WTC11 (cell line): ENCODE data around the gene LRRC37A3. TPM values are rescaled to one million over a fixed set of nuclear protein-coding genes. Genes with fewer than 3 reads are reported as not detected.
"Not testable (repeated sequence)": the region's sequence is repeated elsewhere in the genome, so short reads cannot be mapped to it uniquely, and the experiment has no call there.

ENCODE experiments used
- ATAC-seq: fragments of 200-7000 bp; cut with Tn5 transposase; 2 replicates; pipeline ENCODE4 v1.10.0; 2021; ENCODE audit warnings: mild to moderate bottlenecking, moderate library complexity
- CTCF ChIA-PET: fragments of 300-600 bp; sonication (Branson Sonifier 250); formaldehyde crosslinking; loops from one replicate; lab custom pipeline; 2021; ENCODE audit warnings: antibody characterized with exemption; lab: Charles Lee
- POLR2A ChIA-PET: fragments of 350-600 bp; sonication (Branson Sonifier 250); formaldehyde crosslinking; loops from one replicate; lab custom pipeline; 2021; ENCODE audit warnings: antibody characterized with exemption; lab: Charles Lee
- DNase-seq: peaks from one replicate; pipeline ENCODE4 v3.0.0; 2021; ENCODE audit warnings: low spot score
- H3K27ac Mint-ChIP-seq: 2 replicates; pipeline ENCODE4 v1.8.0; 2021; ENCODE audit warnings: mixed read lengths
- H3K27me3 Mint-ChIP-seq: 2 replicates; pipeline ENCODE4 v1.8.0; 2021; ENCODE audit warnings: low read depth, mild to moderate bottlenecking, moderate library complexity, mixed read lengths
- H3K36me3 Mint-ChIP-seq: 2 replicates; pipeline ENCODE4 v1.8.0; 2021; ENCODE audit warnings: mixed read lengths
- H3K4me1 Mint-ChIP-seq: 2 replicates; pipeline ENCODE4 v1.8.0; 2022; ENCODE audit warnings: mixed read lengths
- H3K4me3 Mint-ChIP-seq: 2 replicates; pipeline ENCODE4 v1.8.0; 2021; ENCODE audit warnings: mild to moderate bottlenecking, moderate library complexity, mixed read lengths
- H3K9me3 Mint-ChIP-seq: 2 replicates; pipeline ENCODE4 v1.8.0; 2021; ENCODE audit warnings: mixed read lengths
- total RNA-seq: library from RNA; stranded (reverse); gene quantifications from 3 replicates; pipeline ENCODE4 v1.2.3, GENCODE V29; 2021

LRRC37A3 gene
- total RNA-seq, 1 experiment from 2014 or later, result 4.4 TPM

DNA sequence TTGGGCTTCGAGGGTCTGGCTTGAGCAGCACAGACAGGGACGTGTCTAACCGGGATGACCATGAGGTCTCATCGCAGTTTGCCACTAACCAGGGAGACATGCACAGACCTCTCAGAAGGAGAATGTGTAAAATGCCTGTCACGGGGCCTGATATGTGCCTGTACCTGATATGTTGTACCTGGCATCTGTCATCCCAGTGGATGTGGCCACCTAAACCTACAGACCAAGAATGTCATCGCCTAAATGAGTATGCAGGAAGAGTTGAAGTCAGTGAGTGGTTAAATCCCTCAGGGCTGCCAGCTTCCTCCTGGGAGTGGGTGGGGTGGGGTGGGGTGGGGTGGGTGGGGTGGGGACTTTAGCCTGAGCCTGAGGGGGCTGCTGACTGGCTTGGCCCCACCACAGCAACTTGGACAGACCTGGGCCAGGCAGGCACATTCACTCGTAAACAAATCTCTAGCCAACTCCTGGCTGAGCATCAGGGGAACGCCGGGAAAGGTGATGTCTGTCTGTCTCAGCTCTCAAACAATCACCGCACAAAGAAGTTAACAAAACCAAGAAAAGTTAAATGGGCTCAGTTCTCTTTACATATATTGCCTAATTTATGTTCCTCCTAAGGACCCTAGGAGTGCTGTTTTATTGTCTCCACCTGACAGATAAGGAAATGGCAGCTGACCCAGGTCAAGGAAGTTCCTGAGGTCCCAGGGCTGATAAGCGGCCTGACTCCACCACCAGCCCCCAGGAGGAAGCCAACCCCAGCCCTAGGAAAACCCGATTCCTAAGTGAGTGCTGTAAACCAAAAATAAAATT lies 89.3 kb downstream of the LRRC37A3 start:
- H3K4me1 Mint-ChIP-seq, POLR2A ChIA-PET, CTCF ChIA-PET, DNase-seq, H3K27ac Mint-ChIP-seq, ATAC-seq, H3K36me3 Mint-ChIP-seq, H3K4me3 Mint-ChIP-seq, H3K27me3 Mint-ChIP-seq, H3K9me3 Mint-ChIP-seq: not testable (repeated sequence)

DNA sequence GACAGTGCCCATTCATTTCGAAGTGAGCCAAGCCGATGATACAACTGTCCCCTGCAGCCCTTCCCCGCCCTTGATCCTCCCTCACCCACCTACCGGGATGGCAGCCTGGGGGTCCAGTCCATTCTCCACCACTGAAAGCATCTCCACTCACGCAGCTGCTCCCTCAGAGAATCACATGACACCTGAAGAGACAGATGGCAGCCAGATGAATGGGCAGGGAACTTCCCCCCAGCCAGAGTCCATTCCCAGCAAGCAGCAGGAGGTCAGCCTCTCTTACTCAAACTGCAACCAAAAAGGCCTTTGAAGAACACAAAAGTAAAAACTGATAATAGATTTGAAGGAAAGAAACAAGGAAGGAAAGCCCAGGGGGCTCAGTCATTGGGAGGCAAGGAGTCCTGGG lies 90.2 kb downstream of the LRRC37A3 start:
- DNase-seq, H3K9me3 Mint-ChIP-seq, ATAC-seq, H3K27me3 Mint-ChIP-seq, POLR2A ChIA-PET, H3K36me3 Mint-ChIP-seq, H3K4me1 Mint-ChIP-seq, CTCF ChIA-PET, H3K4me3 Mint-ChIP-seq: not testable (repeated sequence)
- H3K27ac Mint-ChIP-seq, result peak overlapping the region; percentile 60; the same call in 1 of the 2 replicates

DNA sequence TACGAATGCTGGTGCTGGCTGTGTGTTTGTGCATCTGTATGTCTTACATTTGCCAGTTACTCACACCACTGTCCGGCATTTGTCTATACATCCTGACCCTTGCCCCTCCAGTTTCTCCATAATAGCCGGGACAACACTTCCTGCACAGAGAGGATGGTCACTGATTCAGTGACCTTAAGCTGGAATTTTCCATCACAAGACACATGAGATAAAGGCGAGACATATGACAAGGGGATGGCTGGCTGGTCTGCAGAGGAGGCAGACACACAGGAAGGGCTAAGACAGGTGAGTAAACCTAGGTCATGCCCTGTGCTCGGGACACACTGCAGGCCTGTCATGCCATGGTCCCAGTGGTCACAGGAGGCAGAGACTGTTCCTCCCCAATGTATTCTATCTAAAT lies 100.4 kb downstream of the LRRC37A3 start:
- DNase-seq, ATAC-seq, H3K27ac Mint-ChIP-seq, CTCF ChIA-PET, H3K36me3 Mint-ChIP-seq, H3K9me3 Mint-ChIP-seq, POLR2A ChIA-PET, H3K4me1 Mint-ChIP-seq, H3K27me3 Mint-ChIP-seq, H3K4me3 Mint-ChIP-seq: not testable (repeated sequence)

DNA sequence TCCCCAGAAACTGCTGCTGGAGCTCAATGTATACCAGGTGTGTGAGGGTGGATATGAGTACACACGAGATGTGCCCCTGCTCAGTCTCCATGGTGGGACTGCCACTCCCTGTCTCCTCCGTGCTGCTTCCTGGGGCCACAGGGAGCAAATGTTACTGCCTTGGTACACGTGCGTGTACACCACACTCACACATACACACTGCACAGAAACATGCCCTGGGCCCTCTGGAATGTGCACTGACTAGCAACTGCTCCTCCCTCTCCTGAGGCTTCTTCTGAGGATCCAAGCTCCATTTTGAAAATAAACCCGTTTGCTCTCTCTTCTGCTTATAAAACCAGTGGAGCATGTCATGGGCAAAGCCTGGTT lies 103.5 kb downstream of the LRRC37A3 start:
- POLR2A ChIA-PET, ATAC-seq, CTCF ChIA-PET, H3K27ac Mint-ChIP-seq, H3K27me3 Mint-ChIP-seq, H3K36me3 Mint-ChIP-seq, H3K4me3 Mint-ChIP-seq, H3K9me3 Mint-ChIP-seq, H3K4me1 Mint-ChIP-seq, DNase-seq: not testable (repeated sequence)

DNA sequence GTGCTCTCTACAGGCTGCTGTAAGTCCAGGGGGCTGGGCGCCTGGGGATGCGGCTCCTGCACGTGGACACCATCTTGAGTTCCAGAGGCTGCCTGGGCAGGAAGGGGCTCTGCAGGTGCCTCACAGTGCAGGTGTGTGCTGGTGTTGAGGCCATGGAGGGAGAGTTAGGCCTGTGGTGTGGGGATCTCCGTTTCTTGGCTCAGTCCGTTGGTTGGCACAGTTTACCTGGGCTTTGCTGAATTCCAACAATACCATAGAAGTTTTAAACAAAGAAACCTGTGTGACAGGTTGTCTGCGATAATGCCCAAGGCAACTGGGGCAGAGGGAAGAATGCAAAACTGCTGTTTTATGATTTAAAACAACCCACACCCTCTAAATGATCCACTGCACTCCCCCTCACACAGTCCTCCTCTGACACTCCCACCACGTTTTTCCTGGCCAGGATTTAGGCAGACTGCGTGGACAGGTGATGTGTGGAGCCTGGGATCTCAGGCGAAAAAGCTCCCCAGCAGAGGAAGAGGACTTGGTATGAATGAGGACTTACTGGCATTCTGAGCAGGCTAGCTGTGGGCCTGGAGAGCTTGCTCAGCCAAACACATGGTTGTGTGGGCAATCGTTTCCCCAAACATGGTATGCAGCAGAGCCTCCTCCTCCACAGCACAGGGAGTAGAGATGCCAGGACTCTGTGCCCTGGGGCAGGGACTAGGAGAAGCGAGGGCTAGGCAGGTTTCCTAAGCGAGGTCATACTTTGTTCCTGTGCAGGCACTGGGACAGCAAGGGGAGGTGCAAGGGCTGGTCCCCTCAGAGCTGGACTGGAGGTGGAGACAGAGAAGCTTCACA lies 104.1 kb downstream of the LRRC37A3 start:
- H3K4me1 Mint-ChIP-seq, H3K36me3 Mint-ChIP-seq, POLR2A ChIA-PET, H3K27me3 Mint-ChIP-seq, ATAC-seq, CTCF ChIA-PET, H3K27ac Mint-ChIP-seq, H3K9me3 Mint-ChIP-seq, DNase-seq, H3K4me3 Mint-ChIP-seq: not testable (repeated sequence)

DNA sequence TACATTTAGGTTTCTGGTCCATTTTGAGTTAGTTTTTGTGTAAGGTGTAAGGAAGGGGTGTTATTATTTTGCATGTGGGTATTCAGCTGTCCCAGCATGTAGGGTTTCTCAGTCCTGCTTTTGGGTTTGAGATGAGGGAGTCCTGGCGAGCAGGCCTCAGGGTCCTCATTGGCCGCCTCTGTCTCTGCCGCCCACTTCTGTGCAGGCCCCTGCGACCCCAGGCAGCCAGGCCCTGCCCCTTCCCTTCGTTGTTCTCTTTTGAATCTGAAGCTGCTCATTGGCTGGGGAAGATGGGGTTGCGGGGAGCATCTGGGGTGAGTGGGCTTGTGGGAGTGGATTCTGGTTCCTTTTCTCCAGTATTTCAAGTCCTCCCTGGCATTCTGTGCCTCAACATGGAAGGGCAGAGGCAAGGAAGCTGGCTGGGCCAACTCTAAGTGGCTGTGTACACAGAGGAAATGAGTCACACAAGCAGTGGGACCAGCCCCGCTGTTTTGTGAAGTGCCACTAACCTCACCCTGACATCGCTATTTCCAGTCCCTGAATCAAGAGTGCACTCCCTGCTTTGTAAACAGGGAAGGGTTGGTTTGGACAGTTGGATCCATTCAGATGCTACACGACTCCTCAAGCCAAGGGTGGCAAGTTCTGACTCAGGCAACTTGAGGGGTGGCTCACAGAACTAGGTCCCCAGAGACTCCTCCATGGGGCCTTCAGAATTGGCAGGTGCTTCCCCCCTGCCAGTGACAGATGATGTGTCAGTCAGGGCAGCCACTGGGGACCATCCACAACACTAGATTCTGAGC lies 110.9 kb downstream of the LRRC37A3 start:
- H3K4me1 Mint-ChIP-seq, H3K36me3 Mint-ChIP-seq, H3K4me3 Mint-ChIP-seq, DNase-seq, CTCF ChIA-PET, H3K27me3 Mint-ChIP-seq, H3K27ac Mint-ChIP-seq, POLR2A ChIA-PET, H3K9me3 Mint-ChIP-seq, ATAC-seq: not testable (repeated sequence)

Other genes starting within 250 kb of the LRRC37A3 start
- 48.7 to 51.4 TPM (median 48.8 TPM) in 3 replicates for gene GNA13, start 137.3 kb upstream of the LRRC37A3 start, total RNA-seq
- gene RGS9, start 217.9 kb upstream of the LRRC37A3 start, total RNA-seq, result 11.3 to 17.8 TPM (median 13.3 TPM) in 3 replicates